Measurements from ENCODE around the gene MRPS34. TPM values are rescaled to one million over a fixed set of nuclear protein-coding genes. Genes with fewer than 3 reads are reported as not detected.

The MRPS34 gene
- total RNA-seq, 2 experiments from 2014 or later = 91.6 to 103 TPM

DNA sequence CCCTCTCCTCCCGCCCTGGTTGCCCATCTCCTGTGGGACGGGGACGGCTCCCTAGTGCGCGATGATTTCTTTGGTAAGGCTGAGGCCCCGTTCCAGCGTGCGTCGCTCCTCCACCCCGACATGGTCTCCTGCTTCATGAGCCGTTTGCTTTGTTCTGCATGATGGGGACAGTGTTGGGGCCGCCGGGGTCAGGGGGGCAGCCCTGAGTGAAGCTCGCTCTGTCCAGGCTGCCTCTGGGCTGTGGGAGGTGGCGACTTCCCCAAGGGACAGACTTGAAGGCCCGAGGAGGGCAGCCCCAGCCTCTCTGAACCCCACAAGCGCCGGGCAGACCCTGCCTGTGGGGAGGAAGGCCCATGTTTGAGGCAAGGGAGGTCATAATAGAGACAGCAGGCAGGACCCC, 14.0 kb downstream of the MRPS34 start:
- ATAC-seq (ENCODE audit: low read depth) (no peak), DNase-seq (no peak)
- H3K9me3 Mint-ChIP-seq = no peaks in the 10 kb centered on the region
- POLR2A ChIA-PET = no interaction called here
- peak overlapping the region; percentile 34 for H3K27ac Mint-ChIP-seq
- H3K27me3 Mint-ChIP-seq = no peaks in the 10 kb centered on the region
- H3K36me3 Mint-ChIP-seq = peaks cover 2% of the 10 kb centered on the region
- H3K4me1 Mint-ChIP-seq = peaks cover 12% of the 10 kb centered on the region
- H3K4me3 Mint-ChIP-seq = no peak overlapping the region

DNA sequence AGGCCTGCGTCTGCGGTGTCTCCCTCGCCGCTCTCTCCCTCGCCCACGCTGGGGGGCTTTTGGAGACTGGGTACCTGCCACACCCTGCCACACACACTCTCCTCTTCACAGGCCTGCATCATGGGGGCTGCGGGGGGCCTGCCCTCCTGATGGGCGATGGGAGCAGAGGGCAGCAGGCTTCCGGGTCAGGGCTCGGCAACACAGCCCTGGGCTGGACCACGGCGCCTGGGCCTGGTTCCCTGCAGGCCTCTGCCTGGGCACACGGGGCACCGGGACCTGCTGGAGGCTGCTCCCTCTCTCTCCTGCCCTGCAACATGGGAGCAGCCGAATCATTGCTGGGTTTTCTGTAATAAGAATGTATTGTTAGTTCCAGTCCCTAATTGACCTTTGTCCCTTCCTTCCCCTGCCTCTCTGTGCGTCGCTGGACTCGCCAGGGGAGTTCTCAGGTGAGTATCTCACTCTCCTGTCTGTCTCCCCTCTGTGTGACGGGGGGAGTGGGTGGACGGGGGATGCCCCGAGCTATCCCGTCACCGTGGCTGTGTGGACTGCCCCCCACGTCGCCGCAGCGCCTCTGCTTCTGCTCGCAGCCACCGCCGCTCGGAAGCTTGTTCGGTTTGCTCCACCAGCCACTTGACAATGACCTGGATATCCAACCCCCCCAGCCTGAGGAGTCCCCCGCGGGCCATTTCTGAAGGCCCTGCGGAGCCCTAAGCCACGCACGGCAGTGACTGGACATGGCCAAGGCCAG, 15.0 kb downstream of the MRPS34 start:
- no peak for DNase-seq
- H3K27me3 Mint-ChIP-seq = no peaks in the 10 kb centered on the region
- POLR2A ChIA-PET = no interaction called here
- H3K4me1 Mint-ChIP-seq = peaks cover 12% of the 10 kb centered on the region
- H3K36me3 Mint-ChIP-seq = peaks cover 2% of the 10 kb centered on the region
- H3K27ac Mint-ChIP-seq = peak overlapping the region; percentile 83
- H3K4me3 Mint-ChIP-seq = peak overlapping the region; percentile 60
- no peak for ATAC-seq (ENCODE audit: low read depth)
- no peaks in the 10 kb centered on the region for H3K9me3 Mint-ChIP-seq

DNA sequence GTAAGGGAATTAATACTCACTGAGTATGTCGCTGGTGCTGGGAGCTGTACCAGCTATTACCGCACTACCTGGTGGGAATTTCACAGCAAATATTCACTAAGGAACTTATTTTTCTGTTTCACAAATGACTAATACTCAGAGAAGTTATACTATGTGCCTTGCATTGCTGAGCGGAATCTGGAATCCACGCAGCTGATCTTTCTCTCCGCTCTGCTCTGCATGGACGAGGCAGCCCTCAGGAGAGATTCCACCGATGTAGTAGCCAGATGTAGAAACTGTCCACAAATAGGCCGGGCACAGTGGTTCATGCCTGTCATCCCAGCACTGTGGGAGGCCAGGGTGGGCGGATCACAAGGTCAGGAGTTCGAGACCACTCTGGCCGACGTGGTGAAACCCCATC, 18.7 kb downstream of the MRPS34 start:
- H3K27me3 Mint-ChIP-seq = no peaks in the 10 kb centered on the region
- peaks cover 12% of the 10 kb centered on the region for H3K4me1 Mint-ChIP-seq
- POLR2A ChIA-PET = no interaction called here
- no peak overlapping the region for H3K27ac Mint-ChIP-seq
- ATAC-seq (ENCODE audit: low read depth) = no peak
- H3K36me3 Mint-ChIP-seq = peaks cover 2% of the 10 kb centered on the region
- H3K9me3 Mint-ChIP-seq = no peaks in the 10 kb centered on the region
- H3K4me3 Mint-ChIP-seq = no peak overlapping the region
- DNase-seq = no peak

DNA sequence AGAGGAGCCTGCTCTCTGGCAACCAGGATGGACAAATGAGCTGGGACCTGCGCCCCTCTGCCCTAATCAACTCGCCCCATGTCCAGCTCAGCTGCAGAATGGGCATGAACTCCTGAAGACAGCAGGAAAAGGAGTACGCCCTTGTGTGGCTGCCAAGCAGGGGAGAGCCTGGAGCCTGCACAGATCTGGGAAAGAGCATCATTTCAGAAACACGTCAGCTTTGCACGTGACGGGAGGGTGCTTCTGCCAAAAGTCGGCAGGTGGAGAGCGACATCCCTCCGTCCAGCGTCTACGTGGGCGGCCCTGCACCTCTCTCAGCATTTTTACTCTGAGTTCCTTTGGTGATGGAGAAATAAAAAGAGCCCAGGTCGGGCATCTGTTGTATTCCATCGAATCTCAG, 20.1 kb downstream of the MRPS34 start:
- POLR2A ChIA-PET = no interaction called here
- peaks cover 12% of the 10 kb centered on the region for H3K4me1 Mint-ChIP-seq

DNA sequence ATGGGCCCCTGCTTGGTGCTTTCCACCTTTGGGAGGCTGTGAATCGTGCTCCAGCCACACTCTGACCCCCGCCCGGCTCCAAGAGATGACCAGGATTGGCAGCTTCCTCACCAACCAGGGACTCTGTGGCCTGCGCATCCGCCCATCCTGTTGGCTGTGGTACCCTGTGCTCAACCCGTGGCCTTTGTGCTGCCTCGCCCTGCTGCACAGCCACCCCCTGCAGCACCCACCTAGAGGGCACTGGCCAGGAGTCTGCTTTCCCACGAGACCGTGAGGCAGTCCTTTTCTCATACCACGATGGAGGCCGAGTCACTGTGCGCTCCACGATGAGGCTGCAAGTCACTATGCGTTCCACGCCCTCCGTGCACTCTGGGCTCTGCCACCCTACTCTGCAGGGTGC, 21.0 kb downstream of the MRPS34 start:
- Mint-ChIP-seq H3K4me1 (peaks cover 6% of the 10 kb centered on the region), H3K9me3 (no peaks in the 10 kb centered on the region), H3K4me3 (no peak overlapping the region), H3K27ac (no peak overlapping the region), H3K36me3 (peaks cover 2% of the 10 kb centered on the region), H3K27me3 (no peaks in the 10 kb centered on the region)
- DNase-seq (peak; percentile 20), ATAC-seq (ENCODE audit: low read depth) (peak; percentile 7)
- POLR2A ChIA-PET = no interaction called here

More for the DNA sequence above, 20.1 kb downstream of the MRPS34 start:
- Mint-ChIP-seq H3K36me3 (peaks cover 2% of the 10 kb centered on the region), H3K9me3 (no peaks in the 10 kb centered on the region), H3K4me3 (no peak overlapping the region), H3K27me3 (no peaks in the 10 kb centered on the region), H3K27ac (no peak overlapping the region)
- ATAC-seq (ENCODE audit: low read depth) (no peak), DNase-seq (peak; percentile 21)

DNA sequence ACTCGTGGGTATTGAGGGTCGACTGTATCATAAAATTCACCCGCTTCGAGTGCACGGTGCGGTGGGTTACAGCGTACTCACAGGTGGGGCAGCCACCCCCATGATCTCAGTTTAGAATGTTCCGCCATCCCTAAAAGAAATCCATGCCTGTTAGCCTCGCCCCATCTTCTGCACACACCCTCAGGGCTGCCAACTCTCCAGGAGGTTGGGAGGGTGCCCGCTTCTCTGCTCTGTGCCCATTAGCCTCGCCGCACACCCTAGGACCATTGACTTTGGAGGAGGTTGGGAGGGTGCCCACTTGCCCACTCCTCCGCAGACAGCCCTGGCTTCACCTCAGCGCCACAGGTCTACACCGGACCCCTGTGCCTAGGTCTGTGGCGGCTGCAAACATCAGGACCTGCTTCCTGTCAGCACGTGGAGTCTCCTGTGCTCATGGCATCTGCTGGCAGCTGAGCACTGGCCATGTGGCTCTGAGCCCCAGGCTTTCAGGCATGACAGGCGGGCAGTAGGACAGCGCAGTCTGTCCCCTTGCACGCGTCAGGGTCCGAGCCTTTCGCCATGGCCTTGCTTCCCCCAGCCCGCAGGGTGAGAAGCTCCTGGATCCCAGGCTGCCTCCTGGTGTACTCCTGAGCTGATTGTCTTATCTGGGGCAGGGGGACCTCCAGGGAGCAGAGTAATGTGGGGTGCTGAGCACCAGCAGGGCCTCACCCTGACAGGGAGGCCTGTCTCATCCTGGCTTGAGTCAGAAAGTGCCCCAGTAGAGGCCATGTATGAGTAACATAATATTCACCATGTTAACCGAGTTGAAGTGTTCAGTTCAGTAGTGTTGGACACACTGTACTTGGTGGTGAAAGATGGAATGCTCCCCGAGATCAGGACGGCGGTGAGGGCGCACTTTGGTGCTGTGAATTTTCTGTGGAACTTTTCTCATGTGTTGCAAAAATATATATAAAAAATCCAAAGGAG, 23.5 kb downstream of the MRPS34 start:
- POLR2A ChIA-PET = no interaction called here
- H3K9me3 Mint-ChIP-seq = no peaks in the 10 kb centered on the region
- DNase-seq (peak; percentile 20), ATAC-seq (ENCODE audit: low read depth) (no peak)
- no peak overlapping the region for H3K4me3 Mint-ChIP-seq
- H3K27me3 Mint-ChIP-seq = no peaks in the 10 kb centered on the region
- no peaks in the 10 kb centered on the region for H3K4me1 Mint-ChIP-seq
- no peak overlapping the region for H3K27ac Mint-ChIP-seq
- H3K36me3 Mint-ChIP-seq = peaks cover 1% of the 10 kb centered on the region

DNA sequence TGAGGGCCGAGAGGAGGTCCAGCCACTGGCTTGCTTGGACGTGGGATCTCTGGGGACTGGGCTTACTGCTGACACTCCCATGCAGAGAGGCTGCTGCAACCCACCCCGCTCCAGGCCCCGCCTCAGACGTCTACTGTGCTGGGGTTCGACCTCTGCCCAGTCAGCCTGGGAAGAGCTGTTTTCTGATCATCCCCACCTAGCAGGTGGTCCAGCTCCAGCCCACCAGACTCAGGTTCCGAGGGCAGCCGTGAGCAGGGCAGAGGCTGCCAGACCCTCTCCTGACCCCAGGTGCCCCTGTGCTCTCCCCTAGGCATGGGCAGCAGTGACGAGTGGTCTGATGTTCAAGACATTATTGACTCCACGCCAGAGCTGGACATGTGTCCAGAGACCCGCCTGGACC, 25.0 kb downstream of the MRPS34 start:
- no peak for ATAC-seq (ENCODE audit: low read depth)
- Mint-ChIP-seq H3K9me3 (no peaks in the 10 kb centered on the region), H3K27ac (no peak overlapping the region), H3K4me1 (no peaks in the 10 kb centered on the region), H3K4me3 (no peak overlapping the region), H3K27me3 (no peaks in the 10 kb centered on the region), H3K36me3 (peaks cover 1% of the 10 kb centered on the region)
- no peak for DNase-seq
- POLR2A ChIA-PET = no interaction called here

DNA sequence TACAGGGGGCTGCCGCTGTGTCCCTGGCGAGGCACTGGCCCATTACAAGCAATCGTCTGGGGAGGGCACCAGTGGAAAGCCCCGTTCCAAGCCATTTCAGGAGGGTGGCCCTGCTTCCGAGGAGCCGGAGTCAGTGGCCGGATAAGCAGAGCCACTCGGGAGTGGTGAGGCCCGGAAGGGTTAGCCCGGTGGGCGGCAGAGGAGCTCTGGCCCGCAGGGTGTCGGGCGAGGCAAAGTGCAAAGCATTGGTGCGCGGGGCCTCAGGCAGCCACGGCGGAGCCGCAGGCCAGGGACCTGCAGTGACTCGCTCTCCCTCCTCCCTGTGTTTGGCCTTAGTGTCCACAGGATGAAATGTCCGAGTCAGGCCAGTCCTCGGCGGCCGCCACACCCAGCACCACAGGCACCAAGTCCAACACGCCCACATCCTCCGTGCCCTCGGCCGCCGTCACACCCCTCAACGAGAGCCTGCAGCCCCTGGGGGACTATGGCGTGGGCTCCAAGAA, 26.2 kb downstream of the MRPS34 start:
- Mint-ChIP-seq H3K27ac (no peak overlapping the region), H3K9me3 (no peaks in the 10 kb centered on the region), H3K27me3 (no peaks in the 10 kb centered on the region), H3K4me1 (no peaks in the 10 kb centered on the region), H3K4me3 (no peak overlapping the region), H3K36me3 (peaks cover 1% of the 10 kb centered on the region)
- ATAC-seq (ENCODE audit: low read depth) (no peak), DNase-seq (peak; percentile 20)
- POLR2A ChIA-PET = no interaction called here

DNA sequence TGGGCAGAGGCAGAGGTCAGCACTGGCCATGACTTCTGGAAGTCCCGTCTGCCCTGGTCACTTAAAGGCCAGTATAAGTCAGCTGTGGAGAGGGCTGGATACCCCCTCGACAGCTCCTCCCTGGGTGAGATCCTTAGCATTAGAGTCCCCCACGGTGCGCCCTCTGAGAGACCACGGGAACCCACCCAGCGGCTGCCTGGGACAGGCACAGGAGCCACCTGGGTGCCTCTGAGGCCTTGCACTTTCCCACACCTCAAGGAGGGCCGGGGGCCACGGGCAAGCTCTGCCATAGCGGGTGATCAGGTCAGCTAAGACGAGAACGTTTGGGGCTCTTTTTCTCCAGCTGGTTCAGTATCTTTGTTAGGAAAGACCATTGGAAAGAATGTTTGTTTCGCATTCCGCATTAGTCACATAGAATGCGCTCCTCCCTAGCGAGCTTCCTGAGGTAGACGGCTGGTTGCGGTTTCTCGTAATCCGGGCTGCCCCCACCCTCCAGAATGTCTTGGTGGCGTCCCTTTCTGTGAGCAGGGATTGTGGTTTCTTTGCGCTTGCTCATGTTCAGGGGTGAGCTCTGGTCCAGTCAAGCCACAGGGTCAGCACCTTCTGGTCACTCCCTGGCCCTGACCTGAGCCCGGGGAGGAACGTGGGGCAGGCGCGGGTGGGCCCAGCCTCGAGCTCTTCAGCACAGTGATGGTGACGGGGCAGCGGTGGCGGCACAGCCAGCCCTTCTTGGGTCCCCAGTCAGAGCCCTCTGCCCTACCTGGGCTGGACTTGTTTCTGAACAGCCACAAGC, 26.8 kb downstream of the MRPS34 start:
- H3K4me3 Mint-ChIP-seq = no peak overlapping the region

DNA sequence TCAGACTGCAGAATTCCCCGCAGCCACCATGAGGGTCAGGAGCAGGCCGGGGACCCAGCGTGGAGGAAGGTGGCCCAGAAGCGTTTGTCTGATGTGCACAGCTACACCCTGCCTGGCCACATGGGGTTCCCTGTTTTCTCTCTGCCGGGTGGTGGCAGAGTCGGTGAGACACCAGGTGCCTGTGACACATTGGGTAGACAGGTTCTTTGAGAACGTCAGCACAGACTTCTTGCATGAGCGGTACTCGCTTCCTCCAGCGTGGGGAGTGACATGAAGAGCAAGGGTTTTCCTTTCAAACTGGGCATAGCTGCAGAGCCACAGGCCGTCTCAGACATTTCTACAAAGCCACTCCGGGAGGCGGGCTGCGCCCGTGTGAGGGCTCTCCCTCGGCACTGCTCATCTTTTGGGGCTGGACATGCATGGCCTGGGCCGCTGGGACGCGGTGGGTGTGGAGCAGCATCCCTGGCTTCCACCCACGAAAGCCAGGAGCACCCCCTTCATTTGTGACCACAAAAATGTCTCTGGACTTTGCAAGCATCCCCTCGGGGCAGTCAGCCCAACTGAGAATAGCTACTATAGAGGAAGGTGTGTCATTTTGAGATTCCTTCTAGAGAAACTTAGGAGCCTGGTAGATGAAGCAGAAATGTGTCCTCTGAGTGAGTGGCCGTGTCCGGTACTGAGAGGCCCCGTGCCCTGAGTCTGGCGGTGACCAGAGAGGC, 27.6 kb downstream of the MRPS34 start:
- Mint-ChIP-seq H3K4me3 (no peak overlapping the region), H3K27ac (no peak overlapping the region), H3K4me1 (no peaks in the 10 kb centered on the region), H3K36me3 (peaks cover 1% of the 10 kb centered on the region), H3K27me3 (no peaks in the 10 kb centered on the region), H3K9me3 (no peaks in the 10 kb centered on the region)
- no peak for DNase-seq
- POLR2A ChIA-PET = no interaction called here
- no peak for ATAC-seq (ENCODE audit: low read depth)

More for the DNA sequence above, 26.8 kb downstream of the MRPS34 start:
- Mint-ChIP-seq H3K36me3 (peaks cover 1% of the 10 kb centered on the region), H3K4me1 (no peaks in the 10 kb centered on the region), H3K27ac (no peak overlapping the region), H3K9me3 (no peaks in the 10 kb centered on the region), H3K27me3 (no peaks in the 10 kb centered on the region)
- POLR2A ChIA-PET = no interaction called here
- DNase-seq (peak; percentile 21), ATAC-seq (ENCODE audit: low read depth) (no peak)

DNA sequence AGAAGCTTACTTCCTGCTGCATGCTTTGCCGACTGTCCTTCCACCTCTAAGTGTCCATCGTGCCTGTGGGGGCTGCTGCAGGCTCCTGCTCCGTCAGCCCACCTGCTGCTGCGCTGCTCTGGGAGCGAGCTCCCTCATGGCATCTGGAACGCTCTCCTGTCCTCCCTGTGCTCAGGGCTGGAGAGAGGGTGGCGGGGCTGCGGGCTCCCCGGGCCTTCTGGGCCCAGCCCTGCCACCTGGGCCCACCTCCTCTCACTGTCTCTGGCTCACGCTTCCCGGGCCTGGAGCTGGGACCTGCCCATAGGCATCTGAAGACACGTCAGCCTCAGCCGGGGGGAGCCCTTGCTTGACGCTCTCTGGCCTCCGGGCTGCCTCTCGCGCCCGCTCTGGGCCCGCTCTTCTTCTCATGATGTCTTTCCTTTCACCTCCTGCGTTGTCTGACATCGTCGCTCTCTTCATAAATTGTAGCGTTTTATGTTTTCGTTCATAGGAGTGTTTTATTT, 28.5 kb downstream of the MRPS34 start:
- H3K4me1 Mint-ChIP-seq = no peaks in the 10 kb centered on the region
- no peaks in the 10 kb centered on the region for H3K9me3 Mint-ChIP-seq
- H3K4me3 Mint-ChIP-seq = no peak overlapping the region
- POLR2A ChIA-PET = no interaction called here
- no peak overlapping the region for H3K27ac Mint-ChIP-seq
- no peak for DNase-seq
- H3K36me3 Mint-ChIP-seq = peaks cover 1% of the 10 kb centered on the region
- ATAC-seq (ENCODE audit: low read depth) = no peak
- H3K27me3 Mint-ChIP-seq = no peaks in the 10 kb centered on the region

DNA sequence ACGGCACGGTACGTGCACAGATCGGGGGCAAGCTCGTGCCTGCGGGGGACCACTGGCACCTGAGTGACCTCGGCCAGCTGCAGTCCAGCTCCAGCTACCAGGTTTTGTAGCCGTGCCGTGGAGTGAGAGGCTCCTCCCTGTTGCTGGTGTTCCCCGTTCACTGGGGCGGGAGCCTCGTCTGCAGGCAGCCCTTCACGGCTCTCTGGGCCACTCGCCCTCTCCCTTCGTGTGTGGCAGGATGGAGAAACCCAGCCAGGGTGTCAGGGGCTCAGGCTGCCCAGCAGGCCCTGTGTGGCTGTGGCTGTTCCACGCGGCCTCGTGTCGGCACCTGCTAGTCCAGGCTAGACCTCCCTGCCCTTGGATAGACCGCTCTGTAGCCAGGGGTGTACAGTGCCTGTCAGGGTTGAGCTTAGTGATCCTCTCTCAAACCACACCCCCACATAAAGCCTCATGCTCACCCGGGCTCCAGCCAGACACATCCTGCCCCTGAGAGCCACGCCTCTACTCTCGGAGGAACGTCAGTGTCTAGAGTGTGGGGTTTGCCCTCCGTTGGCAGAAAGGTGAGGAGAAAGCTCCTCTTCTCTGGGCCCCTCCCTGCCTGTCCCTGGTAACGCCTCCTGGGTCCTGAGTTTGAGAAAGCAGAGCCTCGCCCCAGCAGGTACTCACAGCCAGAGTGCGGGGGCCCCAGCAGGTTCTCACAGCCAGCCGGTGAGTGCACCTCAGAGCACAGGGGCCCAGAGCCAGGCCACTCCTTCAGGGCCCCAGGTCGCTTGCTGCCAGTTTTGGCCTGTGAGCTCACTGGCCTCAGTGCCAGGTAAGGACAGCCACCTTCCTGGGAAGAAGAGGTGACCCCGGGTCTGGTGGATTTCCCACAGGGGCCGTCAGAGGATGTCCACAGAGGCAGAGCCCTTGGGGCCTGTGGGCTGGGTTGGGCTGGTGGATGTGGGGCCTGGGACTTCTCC, 29.3 kb downstream of the MRPS34 start:
- Mint-ChIP-seq H3K36me3 (peaks cover 1% of the 10 kb centered on the region), H3K4me1 (no peaks in the 10 kb centered on the region), H3K9me3 (no peaks in the 10 kb centered on the region), H3K4me3 (no peak overlapping the region), H3K27me3 (no peaks in the 10 kb centered on the region), H3K27ac (no peak overlapping the region)
- DNase-seq = peak; percentile 23
- POLR2A ChIA-PET = no interaction called here
- peak; percentile 27 for ATAC-seq (ENCODE audit: low read depth)
